ENCODE results near the gene PRKCG.

Gene PRKCG

DNA sequence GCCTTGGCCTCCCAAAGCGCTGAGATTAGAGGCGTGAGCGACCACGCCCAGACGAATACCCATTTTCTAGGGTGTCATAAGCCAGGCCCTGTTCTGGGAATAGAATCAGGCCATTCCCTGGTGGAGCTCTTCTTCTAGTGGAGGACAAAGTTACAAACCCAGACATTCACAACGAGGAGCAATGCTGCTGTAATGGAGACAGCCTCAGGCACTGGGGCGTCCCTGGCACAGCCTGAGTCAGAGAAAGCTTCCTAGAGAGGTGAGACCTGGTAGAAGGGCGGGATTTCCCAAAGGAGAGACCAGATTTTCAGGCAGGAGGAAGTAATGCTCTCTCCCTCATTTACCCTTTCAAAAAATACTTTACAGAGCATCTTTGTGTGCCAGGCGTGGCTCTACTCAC, 12.7 kb downstream of the PRKCG start:
- TF ChIP-seq JUND (IDR thresholded peaks at IDR 0.05; ENCODE audit: low read depth): no peak
- no peak for DNase-seq (ENCODE audit: low read depth in 1 of 2, low spot score in 1 of 2)
- in situ Hi-C loops (cut with HindIII; ENCODE audit: low pct_unique_long_range_greater_than_20kb, low sequenced_read_pairs): no loop called here

DNA sequence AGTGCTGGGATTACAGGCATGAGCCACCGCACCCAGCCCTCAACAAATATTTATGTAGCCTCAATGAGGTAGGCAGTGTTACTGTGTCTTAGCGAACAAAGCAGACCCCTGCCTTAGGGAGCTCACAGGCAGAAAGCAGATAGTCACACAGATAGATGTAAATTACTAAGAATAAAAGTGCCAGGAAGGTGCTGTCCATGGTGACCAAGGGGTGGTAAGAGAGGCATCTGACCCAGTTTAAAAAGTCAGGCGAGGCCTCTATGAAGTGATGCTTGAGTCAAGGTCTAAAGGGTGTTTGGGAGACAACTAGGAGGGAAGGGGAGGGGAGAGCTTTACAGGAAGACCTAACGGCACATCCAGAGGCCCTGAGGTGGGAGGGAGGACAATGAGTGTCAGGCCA, 14.7 kb downstream of the PRKCG start:
- TF ChIP-seq JUND (IDR thresholded peaks at IDR 0.05; ENCODE audit: low read depth): no peak
- DNase-seq (ENCODE audit: low read depth in 1 of 2, low spot score in 1 of 2): no peak
- in situ Hi-C loops (cut with HindIII; ENCODE audit: low pct_unique_long_range_greater_than_20kb, low sequenced_read_pairs): no loop called here

DNA sequence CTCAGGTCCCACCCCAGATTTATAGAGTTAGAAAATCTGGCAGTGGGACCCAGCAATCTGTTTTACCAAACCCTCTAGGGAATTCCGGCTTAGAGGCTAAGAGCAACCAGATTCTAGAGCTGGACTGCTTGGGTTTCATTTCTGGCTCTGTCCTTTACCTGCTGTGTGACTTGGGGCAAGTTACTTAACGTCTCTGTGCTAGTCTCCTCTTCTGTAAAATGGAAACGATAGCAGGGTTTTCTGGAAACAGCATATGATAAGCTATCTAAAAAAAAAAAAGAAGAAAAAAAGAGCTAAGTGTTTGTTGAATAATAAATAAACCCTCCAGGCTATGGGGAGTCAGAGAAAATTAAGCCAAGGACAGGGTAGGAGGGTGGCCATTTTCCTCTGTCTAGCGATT, 15.5 kb downstream of the PRKCG start:
- DNase-seq (ENCODE audit: low read depth in 1 of 2, low spot score in 1 of 2): no peak
- no peak for TF ChIP-seq JUND (IDR thresholded peaks at IDR 0.05; ENCODE audit: low read depth)
- in situ Hi-C loops (cut with HindIII; ENCODE audit: low pct_unique_long_range_greater_than_20kb, low sequenced_read_pairs): no loop called here

DNA sequence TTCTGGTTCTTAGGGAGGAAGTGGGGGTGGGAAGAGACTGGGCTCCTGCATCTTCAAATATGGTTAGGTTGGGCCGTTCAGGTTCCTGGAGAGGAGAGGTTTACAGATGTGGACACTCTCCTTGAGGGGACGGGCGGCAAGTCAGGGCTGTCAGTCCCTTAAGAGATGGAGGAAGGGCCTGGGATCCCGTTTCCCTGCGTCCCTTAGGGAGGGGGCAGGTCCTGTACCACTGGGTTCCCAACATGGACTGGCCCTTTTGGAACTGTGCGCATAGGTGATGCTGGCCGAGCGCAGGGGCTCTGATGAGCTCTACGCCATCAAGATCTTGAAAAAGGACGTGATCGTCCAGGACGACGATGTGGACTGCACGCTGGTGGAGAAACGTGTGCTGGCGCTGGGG, 16.2 kb downstream of the PRKCG start:
- DNase-seq (ENCODE audit: low read depth in 1 of 2, low spot score in 1 of 2): no peak
- in situ Hi-C loops (cut with HindIII; ENCODE audit: low pct_unique_long_range_greater_than_20kb, low sequenced_read_pairs): no loop called here
- no peak for TF ChIP-seq JUND (IDR thresholded peaks at IDR 0.05; ENCODE audit: low read depth)

DNA sequence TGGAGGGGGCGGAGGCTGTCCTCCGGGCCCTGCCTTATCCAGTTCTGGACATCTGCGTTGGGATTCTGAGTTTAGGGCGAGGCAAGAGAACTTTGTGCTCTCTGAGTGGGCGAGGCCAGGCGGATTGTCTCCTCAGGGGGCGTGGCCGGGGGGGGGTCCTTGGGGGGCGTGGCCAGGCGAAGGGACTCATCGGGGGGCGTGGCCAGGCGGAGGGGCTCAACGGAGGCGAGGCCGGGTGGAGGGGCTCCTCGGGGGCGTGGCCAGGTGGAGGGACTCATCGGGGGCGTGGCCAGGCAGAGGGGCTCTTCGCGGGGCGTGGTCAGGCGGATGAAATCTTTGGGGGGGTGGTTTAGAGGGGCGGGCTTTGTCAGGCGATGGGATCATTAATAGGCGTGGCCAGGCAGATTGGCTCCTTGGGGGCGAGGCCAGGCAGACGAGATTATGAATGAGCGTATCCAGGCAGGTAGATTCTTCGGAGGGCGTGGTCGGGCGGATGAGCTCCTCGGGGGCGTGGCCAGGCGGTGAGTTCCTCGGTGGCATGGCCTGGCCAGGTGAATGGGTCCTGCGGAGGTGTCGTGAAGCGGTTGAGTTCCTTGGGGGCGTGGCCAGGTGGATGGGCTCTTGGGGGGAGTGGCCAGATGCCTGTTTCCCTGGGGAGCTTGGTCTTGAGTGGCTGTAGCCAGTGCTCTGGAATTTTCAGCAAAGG, 16.8 kb downstream of the PRKCG start:
- no peak for TF ChIP-seq JUND (IDR thresholded peaks at IDR 0.05; ENCODE audit: low read depth)
- peak in 1 of 2 experiments; percentile 94 for DNase-seq (ENCODE audit: low read depth in 1 of 2, low spot score in 1 of 2)
- in situ Hi-C loops (cut with HindIII; ENCODE audit: low pct_unique_long_range_greater_than_20kb, low sequenced_read_pairs): no loop called here

DNA sequence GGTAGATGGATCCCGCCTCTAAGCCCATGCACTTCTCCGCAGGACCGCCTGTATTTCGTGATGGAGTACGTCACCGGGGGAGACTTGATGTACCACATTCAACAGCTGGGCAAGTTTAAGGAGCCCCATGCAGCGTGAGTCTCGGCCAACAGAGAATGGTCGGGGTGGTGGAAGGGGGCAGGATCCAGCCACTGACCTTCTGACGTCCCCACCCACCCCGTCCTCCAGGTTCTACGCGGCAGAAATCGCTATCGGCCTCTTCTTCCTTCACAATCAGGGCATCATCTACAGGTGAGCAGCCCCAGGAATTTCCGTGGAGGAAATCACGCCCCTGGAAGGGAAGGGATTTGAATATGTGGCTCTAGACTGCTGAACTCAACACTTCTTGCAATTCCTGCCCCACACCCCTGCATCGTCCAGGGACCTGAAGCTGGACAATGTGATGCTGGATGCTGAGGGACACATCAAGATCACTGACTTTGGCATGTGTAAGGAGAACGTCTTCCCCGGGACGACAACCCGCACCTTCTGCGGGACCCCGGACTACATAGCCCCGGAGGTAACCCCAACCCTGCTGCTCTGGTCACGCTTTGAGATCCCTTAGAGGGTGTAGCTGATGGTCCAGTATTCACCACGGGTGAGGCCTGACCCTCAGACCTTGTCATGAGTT, 18.3 kb downstream of the PRKCG start:
- no peak for DNase-seq (ENCODE audit: low read depth in 1 of 2, low spot score in 1 of 2)
- in situ Hi-C loops (cut with HindIII; ENCODE audit: low pct_unique_long_range_greater_than_20kb, low sequenced_read_pairs): no loop called here
- no peak for TF ChIP-seq JUND (IDR thresholded peaks at IDR 0.05; ENCODE audit: low read depth)

DNA sequence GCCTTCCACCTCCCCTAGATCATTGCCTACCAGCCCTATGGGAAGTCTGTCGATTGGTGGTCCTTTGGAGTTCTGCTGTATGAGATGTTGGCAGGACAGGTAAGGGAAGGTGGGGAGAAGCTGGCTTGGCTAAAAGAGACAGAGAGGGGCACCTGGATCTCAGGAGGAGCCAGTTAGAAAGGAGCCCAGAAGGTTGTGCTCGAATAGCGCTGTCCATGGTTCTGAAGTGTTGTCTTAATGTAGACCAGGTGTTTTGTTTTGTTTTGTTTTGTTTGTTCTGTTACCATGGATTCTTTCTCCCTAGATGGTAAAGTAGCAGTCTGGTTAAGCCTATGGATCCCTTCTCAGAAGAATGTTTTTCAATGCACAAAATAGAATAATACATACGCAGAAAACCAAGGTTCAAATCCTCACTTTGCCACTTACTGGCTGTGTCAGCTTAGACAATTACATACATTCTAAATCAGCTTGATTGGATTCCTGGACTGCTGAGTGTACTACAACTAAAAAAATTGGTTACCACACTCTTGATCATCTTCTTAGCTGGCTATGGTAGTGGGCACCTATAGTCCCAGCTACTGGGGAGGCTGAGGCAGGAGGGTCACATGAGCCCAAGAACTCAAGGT, 21.2 kb downstream of the PRKCG start:
- no peak for TF ChIP-seq JUND (IDR thresholded peaks at IDR 0.05; ENCODE audit: low read depth)
- peak; percentile 75 to 85 for DNase-seq (ENCODE audit: low read depth in 1 of 2, low spot score in 1 of 2)
- in situ Hi-C loops (cut with HindIII; ENCODE audit: low pct_unique_long_range_greater_than_20kb, low sequenced_read_pairs): no loop called here

DNA sequence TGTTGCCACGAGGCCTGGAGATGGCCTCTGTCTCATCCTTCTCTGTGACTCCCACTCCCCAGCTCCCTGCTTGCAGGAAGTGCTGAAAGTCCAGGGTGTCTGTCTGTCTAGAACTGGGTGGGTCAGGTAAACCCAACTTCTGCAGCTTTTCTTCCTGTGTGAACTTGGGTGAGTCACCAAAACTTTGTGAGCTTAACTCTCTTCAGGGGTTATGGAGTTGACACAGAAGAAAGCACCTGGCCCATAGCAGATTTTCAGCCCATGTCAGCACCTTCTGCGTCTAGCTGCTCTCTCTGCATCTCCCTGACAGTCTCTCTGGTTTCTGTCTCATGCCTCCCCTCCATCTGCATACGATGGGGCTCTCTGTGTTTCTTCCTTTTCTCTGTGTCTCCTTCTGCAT, 22.9 kb downstream of the PRKCG start:
- no peak for DNase-seq (ENCODE audit: low read depth in 1 of 2, low spot score in 1 of 2)
- in situ Hi-C loops (cut with HindIII; ENCODE audit: low pct_unique_long_range_greater_than_20kb, low sequenced_read_pairs): no loop called here
- no peak for TF ChIP-seq JUND (IDR thresholded peaks at IDR 0.05; ENCODE audit: low read depth)

DNA sequence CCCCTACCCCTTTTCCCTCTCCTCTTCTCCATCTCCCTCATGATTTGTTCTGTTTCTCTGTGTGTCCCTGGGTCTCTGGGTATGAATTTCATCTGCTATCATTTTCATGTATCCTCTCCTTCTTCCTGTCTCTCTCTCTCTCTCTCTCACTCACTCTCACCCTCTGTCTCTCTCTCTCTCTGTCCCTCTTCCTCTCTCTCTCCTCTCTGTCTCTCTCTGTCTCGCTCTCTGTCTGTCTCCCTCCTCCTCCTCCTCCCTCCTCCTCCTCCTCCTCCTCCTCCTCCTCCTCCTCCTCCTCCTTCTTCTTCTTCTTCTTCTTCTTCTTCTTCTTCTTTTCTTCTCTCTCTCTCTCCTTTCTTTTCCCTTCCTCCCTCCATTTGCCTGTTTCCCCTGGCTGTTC, 23.8 kb downstream of the PRKCG start:
- no peak for DNase-seq (ENCODE audit: low read depth in 1 of 2, low spot score in 1 of 2)
- no peak for TF ChIP-seq JUND (IDR thresholded peaks at IDR 0.05; ENCODE audit: low read depth)
- in situ Hi-C loops (cut with HindIII; ENCODE audit: low pct_unique_long_range_greater_than_20kb, low sequenced_read_pairs): no loop called here

DNA sequence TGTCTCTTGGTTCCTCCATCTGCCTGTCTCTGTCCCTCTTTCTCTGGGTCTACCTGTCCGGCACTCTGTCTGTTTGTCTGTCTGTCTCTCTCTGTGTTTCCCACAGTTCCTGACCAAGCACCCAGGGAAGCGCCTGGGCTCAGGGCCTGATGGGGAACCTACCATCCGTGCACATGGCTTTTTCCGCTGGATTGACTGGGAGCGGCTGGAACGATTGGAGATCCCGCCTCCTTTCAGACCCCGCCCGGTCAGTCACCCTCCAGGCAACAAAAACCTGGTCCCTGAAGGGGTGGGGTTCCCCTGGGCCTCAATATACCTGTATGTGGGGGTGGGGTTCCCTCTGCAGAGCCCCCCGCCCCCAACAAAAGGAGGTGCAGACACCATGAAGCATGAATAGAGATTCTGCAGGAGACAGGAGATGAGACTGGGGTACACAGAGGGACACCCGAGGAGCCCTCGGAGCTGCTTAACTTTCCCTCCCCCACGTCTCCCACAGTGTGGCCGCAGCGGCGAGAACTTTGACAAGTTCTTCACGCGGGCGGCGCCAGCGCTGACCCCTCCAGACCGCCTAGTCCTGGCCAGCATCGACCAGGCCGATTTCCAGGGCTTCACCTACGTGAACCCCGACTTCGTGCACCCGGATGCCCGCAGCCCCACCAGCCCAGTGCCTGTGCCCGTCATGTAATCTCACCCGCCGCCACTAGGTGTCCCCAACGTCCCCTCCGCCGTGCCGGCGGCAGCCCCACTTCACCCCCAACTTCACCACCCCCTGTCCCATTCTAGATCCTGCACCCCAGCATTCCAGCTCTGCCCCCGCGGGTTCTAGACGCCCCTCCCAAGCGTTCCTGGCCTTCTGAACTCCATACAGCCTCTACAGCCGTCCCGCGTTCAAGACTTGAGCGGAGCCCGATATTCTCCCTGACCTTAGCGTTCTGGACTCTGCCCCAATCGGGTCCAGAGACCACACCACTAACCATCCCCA, 24.5 kb downstream of the PRKCG start:
- peak in 1 of 2 experiments; percentile 66 for DNase-seq (ENCODE audit: low read depth in 1 of 2, low spot score in 1 of 2)

DNA sequence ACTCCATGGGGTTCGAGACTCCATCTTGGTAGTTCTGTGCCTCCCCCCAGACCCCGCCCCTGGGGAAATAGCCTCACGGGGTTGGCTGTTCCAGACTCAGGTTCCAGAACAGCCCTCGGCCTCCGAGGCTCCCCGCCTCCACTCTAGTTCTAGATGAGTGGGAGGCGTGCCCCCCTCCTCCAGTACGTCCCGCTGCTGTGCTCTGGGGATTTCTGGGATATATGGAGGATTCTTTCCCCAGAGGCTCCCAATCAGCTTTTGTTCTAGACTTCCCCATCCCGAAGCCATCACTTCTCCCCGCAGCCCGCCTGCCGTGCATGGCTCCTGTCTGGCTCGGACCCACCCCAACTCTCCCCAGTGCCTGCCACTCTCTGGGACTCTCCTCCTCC, 25.2 kb downstream of the PRKCG start:
- no peak for TF ChIP-seq JUND (IDR thresholded peaks at IDR 0.05; ENCODE audit: low read depth)
- in situ Hi-C loops (cut with HindIII; ENCODE audit: low pct_unique_long_range_greater_than_20kb, low sequenced_read_pairs): no loop called here
- no peak for DNase-seq (ENCODE audit: low read depth in 1 of 2, low spot score in 1 of 2)

More for the DNA sequence above, 24.5 kb downstream of the PRKCG start:
- in situ Hi-C loops (cut with HindIII; ENCODE audit: low pct_unique_long_range_greater_than_20kb, low sequenced_read_pairs): no loop called here
- no peak for TF ChIP-seq JUND (IDR thresholded peaks at IDR 0.05; ENCODE audit: low read depth)

DNA sequence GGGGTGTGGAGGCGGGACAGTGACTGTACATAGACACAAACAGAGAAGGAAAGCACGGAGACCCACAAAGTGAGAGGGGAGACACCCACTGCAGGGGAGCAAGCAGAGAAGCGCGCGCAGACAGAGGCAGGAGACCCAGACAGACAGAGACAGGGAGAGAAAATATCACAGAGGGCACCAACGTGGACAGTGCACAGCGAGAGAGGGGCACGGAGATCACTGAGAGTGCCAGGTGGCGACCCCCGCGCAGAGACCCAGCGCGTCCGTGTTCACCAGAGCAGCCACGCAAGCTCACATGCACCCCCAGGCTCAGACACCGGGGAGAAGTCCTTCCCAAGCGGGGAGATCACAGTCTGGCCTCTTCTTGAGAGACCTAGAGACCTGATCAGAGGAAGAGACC, 25.7 kb downstream of the PRKCG start:
- in situ Hi-C loops (cut with HindIII; ENCODE audit: low pct_unique_long_range_greater_than_20kb, low sequenced_read_pairs): no loop called here
- TF ChIP-seq JUND (IDR thresholded peaks at IDR 0.05; ENCODE audit: low read depth): no peak
- DNase-seq (ENCODE audit: low read depth in 1 of 2, low spot score in 1 of 2): no peak

All from T47D (cell line).